ENCODE results near the gene SLC22A4. TPM values are rescaled to one million over a fixed set of nuclear protein-coding genes. Genes with fewer than 3 reads are reported as not detected.

The SLC22A4 gene
- total RNA-seq = 1.6 TPM
- long read RNA-seq, partial matches to known transcripts = 0 of 4 reads
- long read RNA-seq, other reads (novel, unspliced or antisense) = 2 of 4 reads

DNA sequence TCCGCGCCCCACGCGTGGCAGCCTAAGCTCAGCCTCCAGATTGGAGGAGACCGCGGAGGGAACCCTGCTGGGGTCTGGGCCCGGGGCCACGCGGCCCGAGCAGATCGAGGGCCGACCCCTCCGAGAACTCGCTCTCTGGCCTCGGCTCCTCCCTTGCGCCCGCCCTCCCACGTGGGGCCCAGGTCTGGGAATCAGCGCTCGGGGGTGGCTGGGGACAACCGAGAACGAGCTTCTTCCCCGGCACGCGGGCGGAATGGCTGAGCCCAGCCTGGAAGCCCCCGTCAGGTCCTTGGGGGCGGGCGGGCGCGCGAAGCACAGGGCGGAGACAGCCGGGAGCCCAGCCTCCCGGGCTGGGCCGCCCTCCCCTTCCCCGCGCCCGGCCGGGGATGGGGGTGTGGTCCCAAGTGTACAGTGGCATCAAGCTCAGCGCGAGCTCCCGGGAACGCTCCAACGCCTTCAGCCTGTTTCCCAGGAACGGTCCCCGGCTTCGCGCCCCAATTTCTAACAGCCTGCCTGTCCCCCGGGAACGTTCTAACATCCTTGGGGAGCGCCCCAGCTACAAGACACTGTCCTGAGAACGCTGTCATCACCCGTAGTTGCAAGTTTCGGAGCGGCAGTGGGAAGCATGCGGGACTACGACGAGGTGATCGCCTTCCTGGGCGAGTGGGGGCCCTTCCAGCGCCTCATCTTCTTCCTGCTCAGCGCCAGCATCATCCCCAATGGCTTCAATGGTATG lies at the start of gene SLC22A4:
SLC22A4 (plus strand) TSS at position 403 of the 736 bp plus-strand sequence; CDS start at position 626, 223 bp downstream.
- DNase-seq (peak; percentile 94), ATAC-seq (ENCODE audit: poor library complexity) (peak; percentile 89)
- intact Hi-C loops (cut with DNase I) = loop anchor here (5.0 kb wide), 1 partner anchor 68 kb away; no protein-coding TSS in a partner anchor

- no peak for ATAC-seq (ENCODE audit: poor library complexity)
- DNase-seq = no peak
- intact Hi-C loops (cut with DNase I) = no loop called here
These were observed 48.6 kb upstream of the SLC22A4 start for GRCh38 chr5:132245593-132245992.

DNA sequence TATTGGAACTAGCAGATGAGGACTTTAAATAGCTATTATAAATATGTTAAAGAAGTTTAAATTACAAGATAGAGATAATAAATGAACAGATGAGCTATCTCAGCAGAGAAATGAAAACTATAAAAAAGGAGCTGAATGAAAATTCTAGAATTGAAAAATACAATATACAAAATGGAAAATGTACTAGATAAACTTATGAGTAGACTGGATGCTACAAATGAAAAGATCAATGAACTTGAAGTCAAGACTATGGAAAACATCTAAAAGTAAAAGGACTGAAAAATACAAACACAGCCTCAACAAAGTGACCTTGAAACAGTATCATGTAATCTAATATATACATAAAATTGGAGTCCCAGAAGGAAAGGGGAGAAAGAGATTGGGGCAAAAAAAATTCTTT lies 47.4 kb upstream of the SLC22A4 start:
- no peak for ATAC-seq (ENCODE audit: poor library complexity)
- intact Hi-C loops (cut with DNase I) = no loop called here
- no peak for DNase-seq

GRCh38 chr5:132250547-132250946 lies 43.6 kb upstream of the SLC22A4 start:
- intact Hi-C loops (cut with DNase I) = no loop called here
- DNase-seq (no peak), ATAC-seq (ENCODE audit: poor library complexity) (no peak)

DNA sequence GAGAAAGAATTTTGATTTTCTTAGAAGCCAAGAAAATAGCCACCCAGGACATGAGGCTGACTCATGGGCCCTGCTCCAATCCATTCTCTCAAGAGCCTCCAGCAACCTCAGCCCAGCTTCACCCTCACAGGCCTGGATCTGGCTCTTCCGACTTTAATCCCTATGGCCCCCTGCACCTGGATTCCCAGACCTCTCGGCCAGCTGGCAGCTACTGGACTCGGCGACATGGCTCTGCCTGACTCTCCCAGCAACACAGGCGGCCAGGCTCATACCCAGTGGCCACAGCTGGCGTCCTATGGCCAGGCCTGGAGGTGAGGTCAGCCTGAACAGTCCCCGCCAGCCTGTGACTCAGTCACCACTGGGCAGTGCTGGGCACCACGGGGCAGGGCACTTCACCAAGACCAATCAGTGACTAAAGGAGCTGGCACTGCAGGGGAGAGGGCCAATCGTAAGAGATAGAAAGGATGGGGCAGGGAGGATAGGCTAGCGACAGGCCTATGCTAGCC lies 42.9 kb upstream of the SLC22A4 start:
- intact Hi-C loops (cut with DNase I) = no loop called here
- ATAC-seq (ENCODE audit: poor library complexity) = no peak

DNA sequence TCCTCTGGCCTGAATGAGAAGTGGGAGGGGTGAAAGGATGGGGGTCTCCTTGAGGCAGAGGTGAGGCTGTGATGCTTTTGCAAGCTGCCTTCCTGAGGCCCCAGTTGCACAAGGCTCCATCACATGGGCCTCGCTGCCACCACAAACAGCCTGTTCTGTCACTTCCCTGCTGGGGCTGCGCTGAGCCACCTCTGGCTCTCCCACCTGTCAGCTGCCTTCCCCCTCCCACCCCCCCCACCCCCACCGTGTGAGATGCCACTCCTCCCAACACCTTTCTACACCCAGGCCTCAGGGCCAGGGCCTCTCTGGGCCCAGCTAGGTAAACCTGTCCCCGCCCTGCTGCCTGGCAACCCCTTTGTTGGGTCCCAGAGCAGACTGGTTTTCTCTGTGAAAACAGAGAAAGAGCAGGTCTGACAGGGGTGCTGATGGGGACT lies 41.2 kb upstream of the SLC22A4 start:
- no peak for ATAC-seq (ENCODE audit: poor library complexity)
- intact Hi-C loops (cut with DNase I) = no loop called here
- no peak for DNase-seq

More for the DNA sequence above, 42.9 kb upstream of the SLC22A4 start:
- no peak for DNase-seq

- intact Hi-C loops (cut with DNase I) = no loop called here
- ATAC-seq (ENCODE audit: poor library complexity) (no peak), DNase-seq (no peak)
These were observed 40.5 kb upstream of the SLC22A4 start for GRCh38 chr5:132253452-132254320.

- DNase-seq (peak; percentile 86), ATAC-seq (ENCODE audit: poor library complexity) (peak; percentile 77)
- intact Hi-C loops (cut with DNase I) = no loop called here
These were observed 39.7 kb upstream of the SLC22A4 start for GRCh38 chr5:132254321-132254977.

DNA sequence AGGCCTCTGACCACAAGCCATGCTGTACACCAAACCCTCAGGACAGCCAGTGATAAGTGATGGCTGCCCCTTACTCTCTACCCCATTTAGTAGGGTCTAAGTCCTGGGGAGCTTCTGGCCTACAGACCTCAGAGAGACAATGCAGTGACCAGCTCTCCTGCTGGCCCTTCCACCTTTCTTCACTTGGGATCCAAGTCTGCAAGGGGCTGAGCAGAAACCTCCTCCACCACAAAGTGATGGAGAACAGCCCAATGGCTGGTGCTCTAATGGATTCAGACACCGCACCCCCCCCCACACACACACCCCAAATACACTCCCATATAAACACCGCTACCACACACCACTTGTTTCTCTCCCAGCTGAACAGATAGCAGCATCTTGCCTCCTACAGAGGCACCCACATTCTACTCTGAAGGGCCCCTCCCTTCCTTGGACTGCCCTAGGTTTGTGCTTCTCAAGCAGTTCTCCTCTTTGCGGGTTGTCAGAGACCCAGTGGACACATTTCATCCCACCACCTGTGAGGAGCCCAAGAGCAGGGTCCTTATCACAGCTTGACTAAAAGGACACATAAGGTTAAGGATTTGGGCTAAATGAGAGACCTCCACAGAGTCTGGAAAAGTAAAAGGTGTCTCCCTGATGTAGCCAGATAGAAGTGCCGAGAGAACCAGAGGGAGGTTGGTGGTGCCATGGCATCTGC lies 38.0 kb upstream of the SLC22A4 start:
- intact Hi-C loops (cut with DNase I) = no loop called here
- ATAC-seq (ENCODE audit: poor library complexity) (no peak), DNase-seq (no peak)

GRCh38 chr5:132256783-132257130 lies 37.4 kb upstream of the SLC22A4 start:
- DNase-seq (no peak), ATAC-seq (ENCODE audit: poor library complexity) (no peak)
- intact Hi-C loops (cut with DNase I) = no loop called here

- peak; percentile 21 for ATAC-seq (ENCODE audit: poor library complexity)
- intact Hi-C loops (cut with DNase I) = no loop called here
These were observed 36.8 kb upstream of the SLC22A4 start, which contains the start of gene PDLIM4 for GRCh38 chr5:132257131-132258101. Gene PDLIM4, plus strand, starts transcription at chr5:132257696. Its CDS starts 39 bp downstream, at chr5:132257735.

GRCh38 chr5:132258102-132259068 lies 35.8 kb upstream of the SLC22A4 start:
- ATAC-seq (ENCODE audit: poor library complexity) (peak; percentile 25), DNase-seq (peak; percentile 47)
- intact Hi-C loops (cut with DNase I) = no loop called here

More at GRCh38 chr5:132257131-132258101, 36.8 kb upstream of the SLC22A4 start, which contains the start of gene PDLIM4:
- peak; percentile 57 for DNase-seq

- DNase-seq (peak; percentile 83), ATAC-seq (ENCODE audit: poor library complexity) (peak; percentile 68)
- intact Hi-C loops (cut with DNase I) = no loop called here
These were observed 34.9 kb upstream of the SLC22A4 start for GRCh38 chr5:132259069-132259851.

- DNase-seq (no peak), ATAC-seq (ENCODE audit: poor library complexity) (no peak)
- intact Hi-C loops (cut with DNase I) = no loop called here
These were observed 34.1 kb upstream of the SLC22A4 start for GRCh38 chr5:132260051-132260450.
